A673 (cell line): ENCODE results near the gene SSC4D. TPM values are rescaled to one million over a fixed set of nuclear protein-coding genes. Genes with fewer than 3 reads are reported as not detected.
"Not testable (repeated sequence)": the region's sequence is repeated elsewhere in the genome, so short reads cannot be mapped to it uniquely, and the experiment has no call there.

Experiments
- BruUV-seq: library from RNA; stranded (reverse); fragments of 400-500 nt; replicated peaks from 2 replicates; lab custom pipeline; 2021; lab: Mats Ljungman, UMichigan
- CTCF ChIA-PET: fragments of 300-600 bp; sonication (Branson Sonifier 250); formaldehyde crosslinking; loops from one replicate; lab custom pipeline; 2022; ENCODE audit warnings: antibody characterized with exemption; lab: Charles Lee
- POLR2A ChIA-PET: fragments of 300-600 bp; sonication (Branson Sonifier 250); formaldehyde crosslinking; loops from one replicate; lab custom pipeline; 2022; ENCODE audit warnings: antibody characterized with exemption; ENCODE audit not compliant: low non-redundant PET; lab: Charles Lee
- DNase-seq: peaks from one replicate; pipeline ENCODE4 v3.0.0-alpha.2; 2015; ENCODE audit warnings: low spot score
- H3K27ac ChIP-seq: fragments of 200-600 bp; sonication (generic); 2 replicates; pipeline ENCODE4 v1.5.1; 2016; ENCODE audit warnings: mixed run types, low read depth, mild to moderate bottlenecking, mixed read lengths, antibody characterized with exemption, low read length; ENCODE audit not compliant: poor library complexity, severe bottlenecking
- H3K27me3 ChIP-seq: fragments of 200-600 bp; sonication (generic); replicated peaks from 2 replicates; pipeline ENCODE4 v1.6.1; 2017; ENCODE audit warnings: mixed run types, low read depth, mild to moderate bottlenecking, mixed read lengths, antibody characterized with exemption, low read length; ENCODE audit not compliant: insufficient read depth, poor library complexity
- H3K36me3 ChIP-seq: fragments of 200-600 bp; sonication (generic); 2 replicates; pipeline ENCODE4 v1.6.1; 2016; ENCODE audit warnings: mixed run types, mild to moderate bottlenecking, mixed read lengths, antibody characterized with exemption, low read length; ENCODE audit not compliant: insufficient read depth, poor library complexity, severe bottlenecking
- H3K4me1 ChIP-seq: fragments of 200-600 bp; sonication (generic); 2 replicates; pipeline ENCODE4 v1.6.1; 2017; ENCODE audit warnings: mixed run types, mild to moderate bottlenecking, mixed read lengths, antibody characterized with exemption, low read length; ENCODE audit not compliant: insufficient read depth, poor library complexity, severe bottlenecking
- H3K4me3 ChIP-seq: fragments of 200-600 bp; sonication (generic); 2 replicates; pipeline ENCODE4 v1.5.1; 2016; ENCODE audit warnings: low read depth, mixed run types, mild to moderate bottlenecking, mixed read lengths, low read length; ENCODE audit not compliant: poor library complexity, severe bottlenecking
- H3K9me3 ChIP-seq: fragments of 200-600 bp; sonication (generic); 2 replicates; pipeline ENCODE4 v1.6.1; 2016; ENCODE audit warnings: mixed run types, low read depth, mild to moderate bottlenecking, mixed read lengths, antibody characterized with exemption, low read length; ENCODE audit not compliant: poor library complexity, severe bottlenecking
- CTCF ChIP-seq: fragments of 300-800, 200-600 bp; sonication (generic); conservative IDR thresholded peaks from 2 replicates; pipeline ENCODE4 v1.5.1; 2017; ENCODE audit warnings: low read depth, mild to moderate bottlenecking, antibody characterized with exemption, low read length, moderate library complexity, mixed read lengths
- EZH2 ChIP-seq: fragments of 200-600 bp; sonication (generic); IDR thresholded peaks from 2 replicates; pipeline ENCODE4 v1.6.1; 2017; ENCODE audit warnings: borderline replicate concordance, low read depth, mild to moderate bottlenecking, mixed read lengths, antibody characterized with exemption, low read length; ENCODE audit not compliant: poor library complexity, severe bottlenecking
- intact Hi-C: fragments of 100-400 bp; cut with micrococcal nuclease; formaldehyde crosslinking; loops from one replicate; pipeline ENCODE4 v1.10.0; 2022; ENCODE audit not compliant: unreplicated experiment
- total RNA-seq: library from RNA; stranded (reverse); gene quantifications from 2 replicates; pipeline ENCODE4 v1.2.3, GENCODE V29; 2021

SSC4D gene
- total RNA-seq, 1 experiment from 2014 or later = 1.2 TPM

GRCh38 chr7:76425156-76425555 lies 15.7 kb upstream of the SSC4D start:
- Histone ChIP-seq H3K4me1 (peaks cover 4% of the 10 kb centered on the region), H3K9me3 (no peaks in the 10 kb centered on the region), H3K27ac (no peak overlapping the region), H3K4me3 (no peak overlapping the region), H3K36me3 (no peaks in the 10 kb centered on the region), H3K27me3 (no peaks in the 10 kb centered on the region)
- CTCF ChIA-PET = no interaction called here
- TF ChIP-seq EZH2 (no peak), CTCF (no peak)
- POLR2A ChIA-PET = interaction anchor here (0.6 kb wide), 1 partner anchor 1299 kb away, joined by 3 read pairs; no protein-coding TSS in a partner anchor
- no TSS peak for BruUV-seq
- no peak for DNase-seq
- intact Hi-C loops = no loop called here

DNA sequence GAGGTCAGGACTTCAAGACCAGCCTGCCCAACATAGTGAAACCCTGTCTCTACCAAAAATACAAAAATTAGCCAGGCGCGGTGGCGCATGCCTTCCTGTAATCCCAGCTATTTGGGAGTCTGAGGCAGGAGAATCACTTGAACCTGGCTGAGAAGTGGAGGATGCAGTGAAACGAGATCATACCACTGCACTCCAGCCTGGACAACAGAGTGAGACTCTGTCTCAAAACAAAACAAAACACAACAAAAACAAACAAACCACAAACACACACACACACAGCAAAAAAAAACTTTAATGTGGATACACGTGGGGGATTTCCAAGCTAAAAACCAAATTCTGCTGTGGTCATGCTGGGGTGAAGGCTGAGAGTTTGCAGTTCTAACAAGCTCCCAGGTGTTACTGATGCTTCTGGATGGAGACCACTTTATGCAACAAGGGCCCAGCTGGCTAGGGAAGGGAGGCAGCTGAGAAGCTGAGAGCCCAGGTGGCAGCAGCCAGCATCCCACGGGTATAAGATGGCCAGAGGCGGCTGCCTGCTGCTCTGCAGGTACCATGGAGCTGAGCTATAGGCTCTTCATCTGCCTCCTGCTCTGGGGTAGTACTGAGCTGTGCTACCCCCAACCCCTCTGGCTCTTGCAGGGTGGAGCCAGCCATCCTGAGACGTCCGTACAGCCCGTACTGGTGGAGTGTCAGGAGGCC lies 15.1 kb upstream of the SSC4D start, which contains the start of gene ZP3:
Gene ZP3 (plus strand): TSS at position 538 of the 699 bp plus-strand sequence. CDS start 15 bp downstream, at position 553.
- no peaks in the 10 kb centered on the region for H3K9me3 ChIP-seq
- POLR2A ChIA-PET = interaction anchor here (0.6 kb wide), 1 partner anchor 1300 kb away, joined by 3 read pairs; no protein-coding TSS in a partner anchor
- H3K4me3 ChIP-seq = no peak within 1 kb of the TSS
- TF ChIP-seq EZH2 = no peak
- no peak for TF ChIP-seq CTCF
- H3K36me3 ChIP-seq = no peaks in the 10 kb centered on the region
- BruUV-seq = no TSS peak
- no peak for DNase-seq
- intact Hi-C loops = no loop called here
- no peaks in the 10 kb centered on the region for H3K27me3 ChIP-seq
- no peak within 1 kb of the TSS for H3K27ac ChIP-seq
- CTCF ChIA-PET = no interaction called here
- peaks cover 4% of the 10 kb centered on the region for H3K4me1 ChIP-seq

- intact Hi-C loops = no loop called here
- H3K9me3 ChIP-seq = no peaks in the 10 kb centered on the region
- DNase-seq = no peak
- H3K4me1 ChIP-seq = peaks cover 4% of the 10 kb centered on the region
- TF ChIP-seq EZH2 (no peak), CTCF (no peak)
- ChIA-PET CTCF (no interaction called here), POLR2A (no interaction called here)
- H3K36me3 ChIP-seq = no peaks in the 10 kb centered on the region
- BruUV-seq = no TSS peak
- no peaks in the 10 kb centered on the region for H3K27me3 ChIP-seq
- H3K27ac ChIP-seq = no peak overlapping the region
- no peak overlapping the region for H3K4me3 ChIP-seq
Observed at GRCh38 chr7:76423666-76424412, 14.3 kb upstream of the SSC4D start.

GRCh38 chr7:76421097-76421496 lies 11.6 kb upstream of the SSC4D start:
- H3K4me1 ChIP-seq, intact Hi-C loops, H3K27ac ChIP-seq, POLR2A ChIA-PET, CTCF ChIA-PET, BruUV-seq, H3K36me3 ChIP-seq, H3K27me3 ChIP-seq, H3K9me3 ChIP-seq, H3K4me3 ChIP-seq, DNase-seq: not testable (repeated sequence)
